Stimulated activated CD4-positive, alpha-beta T cell treated with anti-CD3 and anti-CD28 coated beads, Interleukin-15, amount 100 ng/mL, for 24 hours (primary cell): ENCODE measurements around the gene KCNT1.
A peak's percentile ranks its signal among the peaks of the same experiment; 100 is the strongest.

Experiments
- DNase-seq: peaks from one replicate; pipeline ENCODE4 v3.0.0-alpha.2; 2020

Gene KCNT1

DNA sequence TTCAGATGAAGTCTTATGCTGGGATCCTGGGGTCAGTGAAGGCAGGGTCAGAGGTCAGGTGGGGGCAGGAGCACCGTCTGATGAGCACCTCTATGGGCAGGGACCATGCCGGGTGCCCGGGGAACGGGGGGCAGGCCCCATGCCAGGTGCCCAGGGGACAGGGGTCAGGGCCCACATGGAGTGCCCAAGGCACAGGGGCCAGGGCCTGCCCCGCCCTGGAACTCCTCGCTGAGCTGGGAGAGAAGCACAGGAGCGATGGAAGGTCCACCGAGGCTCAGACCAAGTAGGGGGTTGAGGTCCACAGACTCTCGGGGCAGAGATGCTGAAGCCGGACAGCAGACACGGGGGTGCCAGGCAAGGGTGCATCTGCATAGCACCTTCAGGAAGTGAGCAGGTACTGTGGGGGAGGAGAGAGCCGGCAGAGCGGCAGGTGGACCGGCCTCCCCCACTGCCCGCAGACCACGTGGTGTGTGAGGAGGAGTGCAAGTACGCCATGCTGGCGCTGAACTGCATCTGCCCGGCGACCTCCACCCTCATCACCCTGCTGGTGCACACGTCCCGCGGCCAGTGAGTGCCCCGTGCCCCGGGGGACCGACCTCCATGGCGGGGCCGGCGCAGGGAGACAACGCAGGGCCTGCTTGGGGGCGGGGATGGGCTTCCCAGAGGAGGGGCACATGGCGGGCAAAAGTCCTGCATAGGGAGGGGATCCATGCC lies 67.7 kb downstream of the KCNT1 start:
- DNase-seq = no peak

DNA sequence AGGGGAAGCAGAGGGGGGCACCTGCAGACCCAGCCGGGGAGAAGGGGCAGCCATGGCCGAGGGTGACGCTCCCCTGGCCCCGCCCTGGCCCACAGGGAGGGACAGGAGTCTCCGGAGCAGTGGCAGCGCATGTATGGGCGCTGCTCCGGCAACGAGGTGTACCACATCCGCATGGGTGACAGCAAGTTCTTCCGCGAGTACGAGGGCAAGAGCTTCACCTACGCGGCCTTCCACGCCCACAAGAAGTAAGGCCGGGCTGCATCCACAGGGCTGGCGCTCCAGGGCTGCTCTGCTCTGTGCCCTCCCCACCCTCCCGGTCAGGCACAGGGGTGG lies 68.2 kb downstream of the KCNT1 start:
- no peak for DNase-seq

DNA sequence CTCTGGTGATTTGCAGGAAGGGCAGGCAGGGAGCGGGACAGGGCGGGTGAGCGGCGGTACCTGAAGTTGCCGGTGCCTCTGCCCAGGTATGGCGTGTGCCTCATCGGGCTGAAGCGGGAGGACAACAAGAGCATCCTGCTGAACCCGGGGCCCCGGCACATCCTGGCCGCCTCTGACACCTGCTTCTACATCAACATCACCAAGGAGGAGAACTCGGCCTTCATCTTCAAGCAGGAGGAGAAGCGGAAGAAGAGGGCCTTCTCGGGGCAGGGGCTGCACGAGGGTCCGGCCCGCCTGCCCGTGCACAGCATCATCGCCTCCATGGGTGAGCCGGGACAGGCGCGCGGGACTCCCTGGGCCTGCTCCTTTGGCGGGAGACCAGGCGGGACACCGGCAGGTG lies 68.8 kb downstream of the KCNT1 start:
- DNase-seq = no peak

DNA sequence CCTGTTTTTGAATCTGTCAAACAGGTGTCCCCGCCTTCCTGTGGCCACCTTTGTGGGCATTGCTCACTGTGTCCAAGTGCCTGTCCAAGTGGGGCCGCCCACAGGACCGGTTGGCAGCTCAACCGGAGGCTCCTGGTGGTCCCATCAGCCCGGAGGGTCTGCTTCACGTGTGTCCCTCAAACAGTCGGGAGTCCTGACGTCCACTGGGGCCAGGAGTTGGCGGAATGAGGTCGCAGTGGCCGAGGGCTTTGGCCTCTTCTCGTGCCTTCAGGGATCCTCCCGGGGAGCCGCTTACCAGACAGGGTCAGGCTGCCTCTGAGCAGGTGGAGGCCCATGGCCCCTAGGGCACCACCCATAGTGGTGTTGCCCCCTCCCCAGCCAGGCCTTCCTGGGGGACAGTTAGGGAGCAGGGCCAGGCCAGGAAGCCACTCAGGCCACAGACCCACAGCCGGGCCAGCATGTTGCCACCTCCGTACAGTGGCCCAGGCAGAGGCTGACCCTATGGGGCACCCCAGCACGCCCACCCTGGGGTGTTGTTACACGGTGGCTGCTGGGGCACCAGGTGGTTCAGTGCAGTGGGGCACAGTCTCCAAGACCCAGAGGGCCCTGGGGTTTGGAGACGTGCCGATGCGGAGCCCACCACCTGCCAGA lies 69.5 kb downstream of the KCNT1 start:
- no peak for DNase-seq

DNA sequence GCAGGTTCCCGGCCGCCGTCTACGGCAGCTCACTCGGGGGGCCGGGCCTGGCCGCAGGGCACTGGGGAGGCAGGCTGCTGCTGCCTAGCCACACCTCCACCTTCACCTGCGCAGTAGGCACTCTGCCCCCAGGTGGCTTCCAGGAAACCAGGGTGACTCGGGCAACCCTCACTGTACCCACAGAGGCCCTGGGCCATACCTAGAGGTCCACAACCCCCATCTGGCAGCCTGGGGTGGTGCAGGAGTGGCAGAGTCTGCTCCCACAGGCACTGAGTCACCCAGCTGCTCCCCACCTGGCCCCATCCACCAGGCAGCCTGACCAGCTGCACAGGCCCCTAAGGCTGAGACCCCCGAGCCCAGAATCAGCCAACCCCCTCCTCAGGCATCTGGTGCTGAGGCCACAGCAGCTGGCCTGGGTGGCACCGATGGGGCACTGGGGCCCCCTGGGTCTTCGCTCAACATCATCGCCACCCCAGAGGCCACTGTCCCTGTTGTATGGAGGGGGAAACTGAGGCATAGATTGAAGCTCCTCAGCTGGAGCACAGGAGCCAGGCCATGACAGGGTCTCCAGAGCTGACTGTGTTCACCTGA lies 70.2 kb downstream of the KCNT1 start:
- DNase-seq = peak; percentile 12

DNA sequence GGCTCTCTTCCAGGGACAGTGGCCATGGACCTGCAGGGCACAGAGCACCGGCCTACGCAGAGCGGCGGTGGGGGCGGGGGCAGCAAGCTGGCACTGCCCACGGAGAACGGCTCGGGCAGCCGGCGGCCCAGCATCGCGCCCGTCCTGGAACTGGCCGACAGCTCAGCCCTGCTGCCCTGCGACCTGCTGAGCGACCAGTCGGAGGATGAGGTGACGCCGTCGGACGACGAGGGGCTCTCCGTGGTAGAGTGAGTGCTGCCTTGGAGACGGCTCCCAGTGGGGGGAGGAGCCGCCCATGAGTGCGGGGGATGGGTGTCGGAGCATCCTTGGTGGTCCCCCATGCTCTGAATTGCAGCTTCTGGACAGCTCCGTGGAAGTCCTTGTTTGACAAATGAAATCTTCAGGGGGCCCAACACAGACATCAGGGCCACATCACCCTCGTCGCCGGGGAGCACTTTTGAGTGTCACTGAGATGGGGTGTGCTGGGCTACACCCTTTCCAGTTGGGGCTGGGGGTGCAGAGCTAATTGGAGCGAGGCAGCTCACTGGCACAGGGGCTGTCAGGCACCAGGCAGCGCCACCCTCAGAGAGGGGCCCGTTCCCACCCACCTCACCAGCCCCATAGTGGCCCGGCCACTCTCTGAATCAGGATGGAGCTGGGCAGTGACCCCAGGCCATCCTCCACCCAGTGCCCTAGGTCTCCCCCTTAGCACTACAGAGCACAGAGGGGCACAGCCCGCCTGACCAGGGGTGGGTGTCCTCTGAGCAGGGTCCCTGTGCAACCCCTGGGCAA lies 70.9 kb downstream of the KCNT1 start:
- DNase-seq = no peak

DNA sequence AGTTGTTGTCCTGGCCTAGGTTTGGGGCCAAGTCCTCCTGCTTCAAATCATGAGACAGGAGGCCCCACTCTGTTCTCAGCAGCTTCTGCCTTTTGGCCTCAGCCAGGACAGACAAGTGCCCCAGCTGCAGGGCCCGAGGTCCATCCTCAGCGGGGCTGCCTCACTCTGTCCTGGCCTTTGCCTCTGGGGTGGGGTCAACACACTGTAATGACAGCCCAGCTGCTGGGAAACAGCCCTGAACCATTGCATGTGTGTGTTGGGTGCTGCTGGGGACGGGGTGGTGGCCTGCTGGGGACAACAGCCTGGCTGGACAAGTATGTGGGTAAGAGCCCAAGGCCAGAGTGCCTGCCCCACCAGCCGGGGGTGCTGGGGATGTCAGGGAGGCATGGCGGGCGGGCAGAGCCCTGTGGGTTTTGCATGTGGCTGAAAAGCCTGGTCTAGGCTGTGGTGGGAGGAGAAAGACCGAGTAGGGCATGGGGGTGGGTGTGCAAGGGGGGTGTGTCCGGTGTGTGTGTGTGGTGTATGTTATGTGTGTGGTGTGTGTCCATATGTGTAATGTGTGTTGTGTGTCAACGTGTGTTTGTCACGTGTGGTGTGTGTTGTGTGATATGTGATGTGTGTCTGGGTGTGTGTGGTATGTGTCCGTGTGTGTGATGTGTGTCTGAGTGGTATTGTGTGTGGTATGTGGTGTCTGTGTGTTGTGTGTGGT lies 71.7 kb downstream of the KCNT1 start:
- no peak for DNase-seq

DNA sequence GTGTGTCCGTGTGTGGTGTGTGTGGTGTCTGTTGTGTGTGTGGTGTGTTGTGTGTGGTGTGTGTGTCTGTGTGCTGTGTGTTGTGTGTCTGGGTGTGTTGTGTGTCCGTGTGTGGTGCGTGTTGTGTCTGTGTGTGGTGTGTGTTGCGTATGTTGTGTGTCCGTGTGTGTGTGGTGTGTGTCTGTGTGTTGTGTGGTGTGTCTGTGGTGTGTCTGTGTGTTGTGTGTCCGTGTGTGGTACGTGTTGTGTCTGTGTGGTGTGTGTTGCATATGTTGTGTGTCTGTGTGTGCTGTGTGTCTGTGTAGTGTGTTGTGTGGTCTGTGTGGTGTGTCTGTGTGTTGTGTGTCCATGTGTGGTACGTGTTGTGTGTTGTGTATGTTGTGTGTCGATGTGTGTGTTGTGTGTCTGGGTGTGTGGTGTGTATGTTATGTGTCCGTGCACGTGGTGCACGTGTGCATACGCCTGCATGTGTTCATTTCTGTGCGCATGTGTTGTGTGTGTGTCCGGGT lies 72.3 kb downstream of the KCNT1 start:
- no peak for DNase-seq

DNA sequence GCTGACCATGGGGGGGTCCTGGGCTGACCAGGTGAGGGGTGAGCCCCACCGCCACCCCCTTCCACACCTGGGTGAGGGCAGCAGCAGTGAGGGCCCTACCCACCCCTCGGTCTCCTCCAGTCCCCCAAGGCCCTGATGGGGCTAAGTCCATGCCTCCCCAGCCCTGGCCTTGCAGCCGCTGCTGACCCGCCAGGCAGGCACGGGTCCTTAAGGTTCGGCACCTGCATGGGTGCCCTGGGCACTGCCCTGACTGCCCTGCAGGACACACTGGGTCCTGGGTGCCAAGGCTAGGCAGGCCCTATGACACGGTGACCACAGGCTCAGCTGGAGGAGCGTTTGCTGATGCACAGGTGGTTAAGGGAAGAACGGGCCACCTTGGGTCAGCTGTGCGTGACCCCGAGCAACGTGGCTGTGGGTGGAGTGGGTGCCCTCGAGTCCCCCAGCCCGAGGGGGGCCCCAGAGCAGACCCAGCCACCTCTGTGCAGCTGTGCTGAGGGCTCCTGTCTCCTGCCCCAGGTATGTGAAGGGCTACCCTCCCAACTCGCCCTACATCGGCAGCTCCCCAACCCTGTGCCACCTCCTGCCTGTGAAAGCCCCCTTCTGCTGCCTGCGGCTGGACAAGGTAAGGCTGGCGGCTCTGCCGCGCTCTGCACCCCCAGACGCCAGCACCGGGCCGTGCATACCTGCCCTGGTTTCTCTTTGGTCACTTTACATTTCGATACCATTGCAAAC lies 73.0 kb downstream of the KCNT1 start:
- no peak for DNase-seq

DNA sequence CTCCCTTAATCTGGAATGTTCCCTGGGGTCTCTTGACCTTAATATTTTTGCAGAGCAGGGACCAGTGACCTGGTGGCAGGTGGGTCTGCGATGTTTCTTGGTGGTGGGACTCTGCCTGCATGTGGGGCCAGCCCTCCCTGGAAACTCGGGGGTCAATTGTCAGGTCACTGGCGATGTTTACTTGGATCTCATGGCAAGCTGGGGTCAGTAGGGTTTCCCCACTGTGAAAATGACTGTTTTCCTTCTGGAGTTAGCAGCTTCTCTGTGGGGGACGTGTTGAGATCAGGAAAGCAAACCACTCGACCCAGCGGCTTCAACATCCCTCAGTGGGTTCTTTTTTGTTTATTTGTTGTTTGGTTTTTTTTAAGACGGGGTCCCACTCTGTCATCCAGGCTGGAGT lies 73.9 kb downstream of the KCNT1 start:
- DNase-seq = no peak

DNA sequence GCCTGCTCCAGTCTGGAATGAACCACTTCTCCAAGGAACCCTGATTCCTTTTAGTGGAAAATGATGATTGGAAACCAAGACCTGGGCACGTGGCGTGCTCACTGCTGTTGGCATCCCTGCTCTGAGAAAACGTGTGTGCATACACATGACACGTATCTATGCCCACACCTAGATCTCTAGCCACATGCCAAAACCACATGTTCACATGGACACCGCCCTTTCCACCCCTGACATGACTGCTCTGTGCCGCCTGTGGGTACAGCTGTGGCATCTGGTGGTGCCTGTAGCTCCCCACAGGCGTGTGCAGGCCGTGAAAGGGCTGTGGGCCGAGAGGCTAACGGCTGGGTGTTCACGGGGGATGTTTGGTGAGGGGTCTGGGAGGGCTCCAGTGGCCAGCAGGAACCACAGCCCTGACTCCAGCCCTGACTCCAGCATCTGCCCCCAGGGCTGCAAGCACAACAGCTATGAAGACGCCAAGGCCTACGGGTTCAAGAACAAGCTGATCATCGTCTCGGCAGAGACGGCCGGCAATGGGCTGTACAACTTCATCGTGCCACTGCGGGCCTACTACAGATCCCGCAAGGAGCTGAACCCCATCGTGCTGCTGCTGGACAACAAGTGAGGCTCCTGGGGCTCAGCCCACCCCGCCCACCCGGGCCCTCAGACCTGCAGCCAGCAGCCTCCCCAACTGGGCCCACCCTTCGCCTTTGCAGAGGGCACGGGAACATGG lies 75.1 kb downstream of the KCNT1 start:
- no peak for DNase-seq

DNA sequence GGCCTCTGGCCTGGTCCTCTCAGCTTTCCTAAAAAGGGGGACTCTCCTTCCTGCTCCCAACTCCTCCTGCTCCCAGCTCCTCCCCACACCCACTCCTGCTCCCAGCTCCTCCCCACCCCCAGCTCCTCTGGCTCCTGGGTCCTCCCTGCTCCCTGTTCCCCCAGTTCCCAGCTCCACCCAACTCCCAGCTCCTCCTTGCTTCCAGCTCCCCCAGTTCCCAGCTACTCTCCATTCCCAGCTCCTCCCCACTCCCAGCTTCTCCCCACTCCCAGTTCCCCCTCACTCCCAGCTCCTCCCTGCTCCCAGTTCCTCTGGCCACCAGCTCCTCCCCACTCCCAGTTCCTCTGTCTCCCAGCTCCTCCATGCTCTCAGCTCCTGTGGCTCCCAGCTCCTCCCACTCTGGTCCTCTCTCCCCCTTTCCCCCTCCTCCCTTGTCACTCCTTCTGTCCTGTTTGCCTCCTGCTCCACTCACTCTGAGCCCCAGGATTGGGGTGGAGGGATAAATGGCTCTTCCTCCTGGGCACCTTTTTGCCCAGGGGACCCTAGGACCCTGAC lies 75.7 kb downstream of the KCNT1 start:
- DNase-seq = no peak

DNA sequence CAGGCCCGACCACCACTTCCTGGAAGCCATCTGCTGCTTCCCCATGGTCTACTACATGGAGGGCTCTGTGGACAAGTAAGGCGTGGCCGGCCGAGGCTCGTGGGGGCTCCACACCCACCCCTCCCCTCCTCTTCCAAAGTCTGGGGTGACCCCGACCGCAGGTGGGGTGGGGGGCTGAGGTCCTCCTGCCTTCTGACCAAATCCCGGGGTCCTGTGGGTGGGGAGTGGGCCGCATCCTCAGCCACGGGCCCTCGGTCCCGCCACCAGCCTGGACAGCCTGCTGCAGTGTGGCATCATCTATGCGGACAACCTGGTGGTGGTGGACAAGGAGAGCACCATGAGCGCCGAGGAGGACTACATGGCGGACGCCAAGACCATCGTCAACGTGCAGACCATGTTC lies 76.4 kb downstream of the KCNT1 start:
- no peak for DNase-seq

DNA sequence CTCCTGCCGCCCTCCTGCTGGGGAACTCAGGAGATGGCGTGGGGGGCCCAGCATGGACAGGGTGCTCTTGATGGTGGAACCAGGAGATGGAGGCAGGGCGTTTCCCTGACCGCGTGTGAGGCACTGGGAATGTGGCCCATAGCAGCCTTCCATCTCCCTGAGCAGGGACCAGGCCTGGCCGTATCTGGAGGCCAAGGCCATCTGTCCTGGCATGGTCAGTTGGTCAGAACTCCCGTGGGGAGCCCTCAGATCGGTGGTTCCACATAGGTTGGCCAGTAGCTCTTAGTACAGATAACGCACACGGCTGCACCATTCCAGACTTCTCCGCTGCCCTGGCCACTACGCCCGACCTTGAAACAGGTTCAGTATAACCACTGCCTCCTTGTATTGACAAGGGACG lies 77.6 kb downstream of the KCNT1 start:
- DNase-seq = no peak

DNA sequence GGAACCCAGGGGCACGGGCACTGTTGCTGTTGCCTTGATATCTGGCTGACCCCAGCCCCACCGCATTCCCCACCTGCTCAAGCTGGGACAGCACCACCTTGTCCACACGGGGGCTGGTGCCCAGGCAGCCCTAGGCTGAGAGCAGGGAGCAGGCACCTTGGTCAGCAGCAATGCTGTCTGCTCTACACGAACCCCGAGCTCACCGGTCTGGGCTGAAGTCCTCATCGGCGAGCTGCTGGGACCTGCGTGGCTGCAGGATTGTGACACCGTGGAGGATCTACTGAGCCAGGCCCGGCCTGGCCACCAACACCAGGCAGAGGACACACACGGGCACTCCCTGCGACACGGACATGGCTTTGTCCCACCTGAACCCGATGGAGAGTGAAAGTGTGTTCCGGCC lies 78.1 kb downstream of the KCNT1 start:
- DNase-seq = no peak

DNA sequence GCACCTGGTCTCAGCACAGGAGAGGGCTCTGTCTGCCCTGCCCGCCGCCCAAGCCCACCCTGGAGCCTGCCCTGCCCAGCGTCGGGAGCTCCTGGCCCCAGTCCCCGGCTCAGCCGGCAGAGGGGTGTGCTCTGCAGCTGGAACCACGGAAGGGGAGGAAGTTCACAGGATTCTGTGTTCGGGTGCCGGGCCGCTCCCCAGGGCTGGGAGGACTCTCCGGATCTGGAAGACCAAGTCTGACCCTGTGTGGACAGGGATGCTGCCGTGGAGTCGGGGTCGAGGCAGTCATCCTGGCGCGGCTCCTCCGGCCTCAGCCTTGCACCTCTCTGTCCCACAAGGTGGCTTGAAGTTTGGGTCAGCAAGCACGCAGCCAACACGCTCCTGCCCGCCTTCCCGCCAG lies 78.6 kb downstream of the KCNT1 start:
- DNase-seq = no peak

DNA sequence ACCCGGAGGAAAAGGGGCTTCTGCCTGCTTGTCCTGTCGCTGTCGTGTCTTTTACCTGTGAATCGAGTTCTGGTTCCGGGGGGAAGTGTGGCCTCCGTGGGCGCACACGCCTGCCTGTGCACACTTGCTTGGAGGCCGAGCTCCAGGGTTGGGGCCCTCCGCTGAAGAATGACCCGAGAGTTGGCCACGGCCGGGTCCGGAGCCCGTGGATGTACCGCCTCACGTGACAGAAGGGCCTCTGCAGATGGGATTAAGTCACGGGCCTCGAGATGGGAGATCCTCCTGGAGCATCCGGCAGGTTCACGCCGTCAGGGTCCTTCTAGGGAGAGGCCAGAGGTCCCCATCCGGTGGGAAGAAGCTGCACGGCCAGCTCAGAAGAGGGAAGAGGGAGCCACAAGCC lies 81.0 kb downstream of the KCNT1 start:
- DNase-seq = no peak

DNA sequence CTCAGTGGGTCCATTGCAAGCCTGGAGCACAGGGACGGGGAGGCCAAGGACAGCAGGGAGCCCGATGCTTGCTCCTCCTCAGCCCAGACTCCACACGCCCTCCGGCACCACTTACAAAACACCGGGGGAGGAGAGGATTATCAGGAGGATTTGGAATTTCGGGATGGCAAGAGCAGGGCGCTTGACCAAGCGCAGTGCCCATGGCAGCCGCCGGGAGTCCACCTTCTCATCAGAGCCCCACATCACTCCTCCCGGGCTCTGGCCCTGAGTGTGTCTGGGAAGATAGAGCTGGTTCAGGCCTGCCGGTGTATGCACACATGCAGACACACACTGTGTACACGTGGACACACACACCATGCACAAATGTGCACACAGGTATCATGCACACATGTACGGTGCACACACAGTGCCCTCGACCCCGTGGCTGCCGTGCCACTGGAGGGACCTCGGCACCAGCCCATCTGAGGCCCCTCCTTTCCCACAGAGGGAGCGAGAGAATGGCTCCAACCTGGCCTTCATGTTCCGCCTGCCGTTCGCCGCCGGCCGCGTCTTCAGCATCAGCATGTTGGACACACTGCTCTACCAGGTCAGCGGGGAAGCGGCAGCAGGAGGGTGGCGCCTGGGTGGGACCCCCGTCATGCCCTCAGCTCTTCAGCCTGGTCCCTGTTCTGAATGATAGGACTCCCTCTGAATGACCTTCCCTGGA lies 81.7 kb downstream of the KCNT1 start:
- no peak for DNase-seq

DNA sequence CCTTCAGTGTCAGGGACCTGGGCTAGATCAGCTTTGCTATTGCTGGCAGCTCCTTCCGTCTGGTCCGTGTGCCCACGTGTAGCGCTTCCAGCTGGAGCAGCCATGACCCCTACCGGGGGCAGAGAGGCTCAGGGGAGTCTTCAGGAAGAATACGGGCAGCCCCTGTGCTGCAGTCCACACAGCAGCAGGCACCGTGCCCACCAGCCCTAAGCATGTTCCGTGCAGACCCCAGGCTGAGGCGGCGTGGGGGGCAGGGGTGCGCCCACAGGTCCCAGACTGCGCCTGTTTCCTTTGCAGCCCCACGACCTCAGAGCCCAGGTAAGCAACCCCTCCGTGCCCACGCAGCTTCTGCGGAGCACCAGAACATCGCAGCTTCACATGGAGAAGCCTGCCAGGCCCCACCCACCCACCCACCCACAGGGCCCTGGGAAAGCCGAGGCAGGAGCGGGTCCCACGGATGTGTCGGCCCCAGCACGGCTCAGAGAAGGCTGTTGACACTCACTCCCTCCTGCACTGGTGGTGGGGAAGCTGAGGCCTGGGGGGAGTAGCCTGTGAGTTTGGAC lies 83.1 kb downstream of the KCNT1 start:
- no peak for DNase-seq

DNA sequence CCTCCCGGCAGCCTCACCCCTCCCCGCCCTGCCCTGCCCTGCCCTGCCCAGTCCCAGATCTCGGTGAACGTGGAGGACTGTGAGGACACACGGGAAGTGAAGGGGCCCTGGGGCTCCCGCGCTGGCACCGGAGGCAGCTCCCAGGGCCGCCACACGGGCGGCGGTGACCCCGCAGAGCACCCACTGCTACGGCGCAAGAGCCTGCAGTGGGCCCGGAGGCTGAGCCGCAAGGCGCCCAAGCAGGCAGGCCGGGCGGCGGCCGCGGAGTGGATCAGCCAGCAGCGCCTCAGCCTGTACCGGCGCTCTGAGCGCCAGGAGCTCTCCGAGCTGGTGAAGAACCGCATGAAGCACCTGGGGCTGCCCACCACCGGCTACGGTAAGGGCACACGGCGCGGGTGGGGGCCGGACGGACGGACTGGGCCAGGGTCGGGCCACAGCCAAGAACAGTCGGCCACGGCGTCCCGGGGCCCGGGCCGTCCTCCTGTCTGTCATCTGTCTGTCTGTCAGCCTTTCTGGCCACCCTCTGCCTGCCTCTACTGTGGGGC lies 84.2 kb downstream of the KCNT1 start:
- no peak for DNase-seq
